GM18861 (cell line): ENCODE measurements around the gene FITM2.
"Not testable (repeated sequence)": the region's sequence is repeated elsewhere in the genome, so short reads cannot be mapped to it uniquely, and the experiment has no call there.

Experiments
- ATAC-seq: cut with Tn5 transposase; IDR thresholded peaks from one replicate; pipeline ENCODE4 v1.9.1; 2021; ENCODE audit not compliant: unreplicated experiment

Gene FITM2

GRCh38 chr20:44334306-44334705, 23.3 kb upstream of the FITM2 start:
- ATAC-seq, result no peak

GRCh38 chr20:44331201-44331600, 20.2 kb upstream of the FITM2 start:
- ATAC-seq, result no peak

- ATAC-seq, result no peak
These were observed 17.4 kb upstream of the FITM2 start for GRCh38 chr20:44328428-44328827.

GRCh38 chr20:44327748-44328147, 16.7 kb upstream of the FITM2 start:
- not testable (repeated sequence) for ATAC-seq

- ATAC-seq, result no peak
These were observed 15.6 kb upstream of the FITM2 start for GRCh38 chr20:44326391-44327159.

- no peak for ATAC-seq
These were observed 13.3 kb upstream of the FITM2 start for GRCh38 chr20:44324343-44324742.

- no peak for ATAC-seq
These were observed 8.9 kb upstream of the FITM2 start for GRCh38 chr20:44319839-44320422.

GRCh38 chr20:44314870-44315269, 3.9 kb upstream of the FITM2 start:
- ATAC-seq, result no peak

- ATAC-seq, result no peak
These were observed 989 bp downstream of the FITM2 start for GRCh38 chr20:44309763-44310663.

- no peak for ATAC-seq
These were observed 4.1 kb downstream of the FITM2 start for GRCh38 chr20:44306927-44307326.

GRCh38 chr20:44304383-44304782, 6.6 kb downstream of the FITM2 start:
- ATAC-seq, result no peak

GRCh38 chr20:44302736-44303135, 8.3 kb downstream of the FITM2 start:
- ATAC-seq, result no peak

GRCh38 chr20:44302026-44302669, 8.9 kb downstream of the FITM2 start:
- no peak for ATAC-seq

GRCh38 chr20:44301285-44301684, 9.7 kb downstream of the FITM2 start:
- no peak for ATAC-seq

GRCh38 chr20:44299011-44299535, 11.9 kb downstream of the FITM2 start:
- not testable (repeated sequence) for ATAC-seq

GRCh38 chr20:44297721-44298120, 13.3 kb downstream of the FITM2 start:
- no peak for ATAC-seq

GRCh38 chr20:44296011-44296410, 15.0 kb downstream of the FITM2 start:
- no peak for ATAC-seq

GRCh38 chr20:44291754-44292153, 19.2 kb downstream of the FITM2 start:
- ATAC-seq, result no peak

- ATAC-seq, result no peak
These were observed 22.8 kb downstream of the FITM2 start for GRCh38 chr20:44288252-44288651.

- no peak for ATAC-seq
These were observed 23.5 kb downstream of the FITM2 start for GRCh38 chr20:44287272-44288097.
